DND-41 (cell line): ENCODE results near the gene MIPOL1.

Experiments
- EZH2 ChIP-seq: IDR thresholded peaks from 3 replicates; pipeline ENCODE4 v1.6.1; 2012; ENCODE audit warnings: borderline replicate concordance, low read depth, mild to moderate bottlenecking, moderate library complexity, low read length, inconsistent platforms; ENCODE audit not compliant: severe bottlenecking
- TF ChIP-seq, protein P1 (sequence below): IDR thresholded peaks from 2 replicates; pipeline ENCODE4 v1.5.1; 2012; ENCODE audit warnings: borderline replicate concordance, low read length, moderate library complexity, mild to moderate bottlenecking; ENCODE audit not compliant: poor library complexity, severe bottlenecking; ENCODE audit errors: extremely low read depth

DNA sequence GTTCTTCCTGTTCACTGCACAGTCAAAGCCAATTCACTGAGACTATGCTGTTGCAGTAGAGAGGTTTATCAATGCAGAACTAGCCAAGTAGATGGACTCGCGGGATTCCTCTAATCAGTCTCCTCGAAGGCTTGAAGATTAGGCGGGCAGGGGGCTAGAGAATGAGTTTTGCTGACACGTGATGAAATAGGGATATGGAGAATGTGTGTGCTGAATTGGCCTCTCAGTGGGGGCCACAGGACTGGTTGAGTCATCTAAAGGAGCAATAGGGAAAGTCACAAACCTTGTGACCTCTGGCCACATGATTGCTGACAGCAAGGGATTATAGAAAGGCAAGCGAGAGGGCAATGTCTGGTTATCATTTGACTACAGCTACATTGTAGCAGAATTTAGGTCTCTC, 12.7 kb downstream of the MIPOL1 start:
- TF ChIP-seq, protein P1, sequence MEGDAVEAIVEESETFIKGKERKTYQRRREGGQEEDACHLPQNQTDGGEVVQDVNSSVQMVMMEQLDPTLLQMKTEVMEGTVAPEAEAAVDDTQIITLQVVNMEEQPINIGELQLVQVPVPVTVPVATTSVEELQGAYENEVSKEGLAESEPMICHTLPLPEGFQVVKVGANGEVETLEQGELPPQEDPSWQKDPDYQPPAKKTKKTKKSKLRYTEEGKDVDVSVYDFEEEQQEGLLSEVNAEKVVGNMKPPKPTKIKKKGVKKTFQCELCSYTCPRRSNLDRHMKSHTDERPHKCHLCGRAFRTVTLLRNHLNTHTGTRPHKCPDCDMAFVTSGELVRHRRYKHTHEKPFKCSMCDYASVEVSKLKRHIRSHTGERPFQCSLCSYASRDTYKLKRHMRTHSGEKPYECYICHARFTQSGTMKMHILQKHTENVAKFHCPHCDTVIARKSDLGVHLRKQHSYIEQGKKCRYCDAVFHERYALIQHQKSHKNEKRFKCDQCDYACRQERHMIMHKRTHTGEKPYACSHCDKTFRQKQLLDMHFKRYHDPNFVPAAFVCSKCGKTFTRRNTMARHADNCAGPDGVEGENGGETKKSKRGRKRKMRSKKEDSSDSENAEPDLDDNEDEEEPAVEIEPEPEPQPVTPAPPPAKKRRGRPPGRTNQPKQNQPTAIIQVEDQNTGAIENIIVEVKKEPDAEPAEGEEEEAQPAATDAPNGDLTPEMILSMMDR = no peak
- no peak for TF ChIP-seq EZH2
